ENCODE results near the gene SP4.

The SP4 gene

GRCh38 chr7:21550821-21551531 lies 123.1 kb downstream of the SP4 start:
- no peak overlapping the region for H3K4me3 ChIP-seq (ENCODE audit: low read length)
- TF ChIP-seq CTCF (conservative IDR thresholded peaks at IDR 0.05; ENCODE audit: low read length) = no peak
- DNase-seq (ENCODE audit: low read depth) = no peak

- no peak overlapping the region for H3K4me3 ChIP-seq (ENCODE audit: low read length)
- no peak for TF ChIP-seq CTCF (conservative IDR thresholded peaks at IDR 0.05; ENCODE audit: low read length)
Observed at GRCh38 chr7:21562385-21562784, 134.5 kb downstream of the SP4 start.

More at GRCh38 chr7:21562385-21562784, 134.5 kb downstream of the SP4 start:
- no peak for DNase-seq (ENCODE audit: low read depth)
